ENCODE data around the gene RCC1. TPM values are rescaled to one million over a fixed set of nuclear protein-coding genes. Genes with fewer than 3 reads are reported as not detected.
"Not testable (repeated sequence)": the region's sequence is repeated elsewhere in the genome, so short reads cannot be mapped to it uniquely, and the experiment has no call there.

Gene RCC1
- 42.7 TPM for polyA plus RNA-seq (2013, experiment 1 of 2)
- polyA plus RNA-seq (2013, experiment 2 of 2): 44.9 TPM

DNA sequence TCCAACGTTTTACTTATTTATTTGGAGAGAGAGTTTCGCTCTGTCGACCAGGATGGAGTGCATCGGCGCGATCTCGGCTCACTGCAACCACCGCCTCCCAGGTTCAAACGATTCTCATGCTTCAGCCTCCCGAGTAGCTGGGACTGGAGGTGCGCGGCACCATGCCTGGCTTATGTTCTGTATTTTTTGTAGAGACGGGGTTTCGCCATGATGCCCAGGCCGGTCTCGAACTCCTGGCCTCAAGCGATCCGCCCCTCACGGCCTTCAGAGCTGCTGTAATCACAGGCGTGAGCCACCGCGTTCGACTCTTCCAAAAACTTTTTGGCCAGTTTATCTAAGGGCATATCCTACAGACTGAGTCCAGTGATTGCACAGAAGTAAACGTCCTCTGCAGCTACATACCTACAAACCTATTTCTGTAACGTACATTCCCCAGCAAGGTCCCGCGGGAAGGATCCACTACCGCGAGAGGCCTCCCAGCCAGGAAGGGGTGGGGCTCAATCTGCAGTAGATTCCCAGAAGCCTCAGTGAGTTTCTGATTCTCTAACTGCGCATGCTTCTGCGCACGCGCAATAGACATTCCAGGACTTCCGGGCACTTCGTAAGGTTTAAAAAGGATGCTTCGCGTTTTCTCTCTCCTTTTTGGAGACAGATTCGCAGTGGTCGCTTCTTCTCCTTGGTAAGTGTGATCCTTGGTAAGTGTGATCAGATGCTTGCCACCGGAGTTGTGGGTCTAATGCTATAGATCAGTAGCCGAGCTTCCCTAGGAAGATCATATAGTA is at the start of gene RCC1:
Gene RCC1, plus strand, starts transcription at position 638 of the 782 bp plus-strand sequence. CDS start 23,824 bp downstream, outside the sequence.
- Histone ChIP-seq H3K27ac (ENCODE audit: low read depth, low read length, severe bottlenecking) (peak within 1 kb of the TSS; percentile 89), H3K36me3 (ENCODE audit: control insufficient read depth, insufficient read depth, low read length) (peaks cover 40% of the 10 kb centered on the region), H3K4me1 (ENCODE audit: control insufficient read depth, insufficient read depth, low read length, poor library complexity, severe bottlenecking) (peaks cover 26% of the 10 kb centered on the region), H3K9me3 (ENCODE audit: control insufficient read depth, low read length) (no peaks in the 10 kb centered on the region), H3K4me3 (ENCODE audit: extremely low read depth, insufficient read depth, low read length, poor library complexity, severe bottlenecking) (peak within 1 kb of the TSS; percentile 85)
- 2 to 3% methylated on average over 31 to 37 of the region's 41 CpGs for WGBS, 2 experiments (ENCODE audit: insufficient coverage in 2 of 2)

DNA sequence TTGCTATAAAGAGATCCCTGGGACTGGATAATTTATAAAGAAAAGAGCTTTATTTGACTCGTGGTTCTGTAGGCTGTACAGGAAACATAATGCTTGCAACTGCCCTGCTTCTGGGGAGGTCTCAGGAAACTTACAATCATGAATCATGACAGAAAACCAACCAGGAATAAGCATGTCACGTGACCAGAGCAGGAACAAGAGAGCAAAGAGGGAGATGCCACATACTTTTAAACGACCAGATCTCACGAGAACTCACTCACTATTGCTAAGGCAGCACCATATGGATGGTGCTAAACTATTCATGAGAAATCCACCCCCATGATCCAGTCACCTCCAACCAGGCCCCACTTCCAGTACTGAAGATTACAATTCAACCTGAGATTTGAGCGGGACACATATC is 49.8 kb upstream of the RCC1 start:
- Histone ChIP-seq H3K9me3 (ENCODE audit: control insufficient read depth, low read length) (no peaks in the 10 kb centered on the region), H3K27ac (ENCODE audit: low read depth, low read length, severe bottlenecking) (peak overlapping the region; percentile 16), H3K4me3 (ENCODE audit: extremely low read depth, insufficient read depth, low read length, poor library complexity, severe bottlenecking) (no peak overlapping the region), H3K4me1 (ENCODE audit: control insufficient read depth, insufficient read depth, low read length, poor library complexity, severe bottlenecking) (peaks cover 9% of the 10 kb centered on the region), H3K36me3 (ENCODE audit: control insufficient read depth, insufficient read depth, low read length) (peaks cover 31% of the 10 kb centered on the region)
- 83 to 85% methylated on average over 5 of the region's 5 CpGs for WGBS, 2 experiments (ENCODE audit: insufficient coverage in 2 of 2)

GRCh38 chr1:28457678-28458077 is 48.2 kb upstream of the RCC1 start:
- peaks cover 9% of the 10 kb centered on the region for H3K4me1 ChIP-seq (ENCODE audit: control insufficient read depth, insufficient read depth, low read length, poor library complexity, severe bottlenecking)
- peaks cover 36% of the 10 kb centered on the region for H3K36me3 ChIP-seq (ENCODE audit: control insufficient read depth, insufficient read depth, low read length)
- H3K9me3 ChIP-seq (ENCODE audit: control insufficient read depth, low read length): no peaks in the 10 kb centered on the region
- H3K27ac ChIP-seq (ENCODE audit: low read depth, low read length, severe bottlenecking): no peak overlapping the region
- no CpG with 5 or more reads among the region's 1 CpG for WGBS, 2 experiments (ENCODE audit: insufficient coverage in 2 of 2)
- no peak overlapping the region for H3K4me3 ChIP-seq (ENCODE audit: extremely low read depth, insufficient read depth, low read length, poor library complexity, severe bottlenecking)

- Histone ChIP-seq H3K4me3 (ENCODE audit: extremely low read depth, insufficient read depth, low read length, poor library complexity, severe bottlenecking) (no peak overlapping the region), H3K27ac (ENCODE audit: low read depth, low read length, severe bottlenecking) (no peak overlapping the region), H3K9me3 (ENCODE audit: control insufficient read depth, low read length) (no peaks in the 10 kb centered on the region), H3K4me1 (ENCODE audit: control insufficient read depth, insufficient read depth, low read length, poor library complexity, severe bottlenecking) (peaks cover 9% of the 10 kb centered on the region), H3K36me3 (ENCODE audit: control insufficient read depth, insufficient read depth, low read length) (peaks cover 41% of the 10 kb centered on the region)
- 88 to 92% methylated on average over 1 to 2 of the region's 7 CpGs for WGBS, 2 experiments (ENCODE audit: insufficient coverage in 2 of 2)
These were observed 47.3 kb upstream of the RCC1 start for GRCh38 chr1:28458237-28459228.

DNA sequence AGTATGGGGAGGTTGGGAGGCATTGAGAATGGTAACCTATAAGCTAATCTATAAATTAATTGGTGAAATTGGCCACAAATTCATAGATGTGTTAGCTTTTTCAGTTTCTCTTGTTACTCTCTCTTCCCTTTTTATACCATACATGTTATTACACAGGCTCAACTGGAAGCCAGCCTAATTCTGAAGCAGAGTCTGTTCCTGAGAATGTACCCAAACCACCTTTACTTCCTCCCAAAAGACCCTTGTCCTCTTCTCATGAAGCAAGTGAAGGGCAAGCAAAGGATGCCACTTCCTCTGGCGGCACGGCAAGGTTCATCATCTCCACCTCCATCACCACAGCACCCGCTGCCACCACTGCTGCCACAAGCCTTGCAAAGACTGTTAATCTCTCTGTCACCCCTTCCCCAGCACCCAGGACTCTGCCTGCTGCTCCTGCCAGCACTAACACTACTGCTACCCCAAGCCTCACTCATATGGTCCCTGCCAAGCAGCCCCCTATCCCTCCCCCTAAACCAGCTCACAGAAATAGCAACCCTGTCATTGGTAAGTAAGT is 39.5 kb upstream of the RCC1 start:
- Histone ChIP-seq H3K27ac (ENCODE audit: low read depth, low read length, severe bottlenecking) (no peak overlapping the region), H3K4me1 (ENCODE audit: control insufficient read depth, insufficient read depth, low read length, poor library complexity, severe bottlenecking) (no peaks in the 10 kb centered on the region), H3K9me3 (ENCODE audit: control insufficient read depth, low read length) (no peaks in the 10 kb centered on the region), H3K4me3 (ENCODE audit: extremely low read depth, insufficient read depth, low read length, poor library complexity, severe bottlenecking) (no peak overlapping the region), H3K36me3 (ENCODE audit: control insufficient read depth, insufficient read depth, low read length) (peaks cover 71% of the 10 kb centered on the region)
- WGBS, 2 experiments (ENCODE audit: insufficient coverage in 2 of 2): 92 to 94% methylated on average over 2 to 3 of the region's 3 CpGs

DNA sequence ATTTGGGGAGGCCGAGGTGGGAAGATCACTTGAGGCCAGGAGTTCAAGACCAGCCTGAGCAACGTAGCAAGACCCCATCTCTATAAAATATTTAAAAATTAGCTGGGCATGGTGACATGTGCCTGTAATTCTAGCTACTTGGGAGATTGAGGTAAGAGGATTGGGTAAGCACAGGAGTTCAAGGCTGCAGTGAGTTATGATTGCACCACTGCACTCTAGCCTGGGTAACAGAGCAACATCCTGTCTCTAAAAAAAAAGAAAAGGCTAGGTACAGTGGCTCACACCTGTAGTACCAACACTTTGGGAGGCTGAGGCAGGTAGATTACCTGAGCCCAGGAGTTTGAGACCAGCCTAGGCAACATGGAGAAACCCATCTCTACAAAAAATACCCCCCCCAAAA is 35.7 kb upstream of the RCC1 start:
- 100% methylated on average over 1 of the region's 2 CpGs for WGBS, 2 experiments (ENCODE audit: insufficient coverage in 2 of 2)
- Histone ChIP-seq H3K9me3 (ENCODE audit: control insufficient read depth, low read length) (no peaks in the 10 kb centered on the region), H3K4me3 (ENCODE audit: extremely low read depth, insufficient read depth, low read length, poor library complexity, severe bottlenecking) (no peak overlapping the region), H3K4me1 (ENCODE audit: control insufficient read depth, insufficient read depth, low read length, poor library complexity, severe bottlenecking) (no peaks in the 10 kb centered on the region), H3K36me3 (ENCODE audit: control insufficient read depth, insufficient read depth, low read length) (peaks cover 62% of the 10 kb centered on the region), H3K27ac (ENCODE audit: low read depth, low read length, severe bottlenecking) (no peak overlapping the region)

GRCh38 chr1:28479497-28479896 is 26.3 kb upstream of the RCC1 start:
- WGBS, 2 experiments (ENCODE audit: insufficient coverage in 2 of 2): 96 to 97% methylated on average over 10 to 13 of the region's 13 CpGs
- not testable (repeated sequence) for H3K27ac ChIP-seq (ENCODE audit: low read depth, low read length, severe bottlenecking); H3K4me1 ChIP-seq (ENCODE audit: control insufficient read depth, insufficient read depth, low read length, poor library complexity, severe bottlenecking); H3K9me3 ChIP-seq (ENCODE audit: control insufficient read depth, low read length); H3K4me3 ChIP-seq (ENCODE audit: extremely low read depth, insufficient read depth, low read length, poor library complexity, severe bottlenecking)
- peaks cover 84% of the 10 kb centered on the region for H3K36me3 ChIP-seq (ENCODE audit: control insufficient read depth, insufficient read depth, low read length)

- H3K4me3 ChIP-seq (ENCODE audit: extremely low read depth, insufficient read depth, low read length, poor library complexity, severe bottlenecking): no peak overlapping the region
- no peak overlapping the region for H3K27ac ChIP-seq (ENCODE audit: low read depth, low read length, severe bottlenecking)
- H3K36me3 ChIP-seq (ENCODE audit: control insufficient read depth, insufficient read depth, low read length): peaks cover 90% of the 10 kb centered on the region
- no peaks in the 10 kb centered on the region for H3K4me1 ChIP-seq (ENCODE audit: control insufficient read depth, insufficient read depth, low read length, poor library complexity, severe bottlenecking)
- WGBS, 2 experiments (ENCODE audit: insufficient coverage in 2 of 2): 95 to 98% methylated on average over 4 of the region's 5 CpGs
- H3K9me3 ChIP-seq (ENCODE audit: control insufficient read depth, low read length): no peaks in the 10 kb centered on the region
These were observed 25.5 kb upstream of the RCC1 start for GRCh38 chr1:28480308-28480707.

DNA sequence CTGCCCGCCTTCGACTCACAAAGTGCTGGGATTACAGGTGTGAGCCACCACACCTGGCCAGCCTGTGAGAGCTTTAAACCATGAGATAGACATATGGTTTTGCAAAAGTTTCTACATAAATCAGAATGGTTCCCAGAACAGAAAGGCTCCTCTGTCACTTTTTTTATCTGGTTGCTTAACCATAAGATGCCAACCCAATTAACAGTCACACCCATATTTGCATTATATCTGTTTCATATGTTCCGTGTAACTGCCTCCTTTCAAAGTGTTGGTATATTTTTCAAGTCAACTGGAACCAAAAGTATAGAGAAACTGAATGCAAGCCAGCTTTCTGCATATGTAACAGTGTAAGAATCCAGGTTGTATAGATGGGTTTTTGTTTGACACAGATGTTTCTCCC is 23.7 kb upstream of the RCC1 start:
- no peak overlapping the region for H3K4me3 ChIP-seq (ENCODE audit: extremely low read depth, insufficient read depth, low read length, poor library complexity, severe bottlenecking)
- H3K4me1 ChIP-seq (ENCODE audit: control insufficient read depth, insufficient read depth, low read length, poor library complexity, severe bottlenecking): no peaks in the 10 kb centered on the region
- H3K27ac ChIP-seq (ENCODE audit: low read depth, low read length, severe bottlenecking): no peak overlapping the region
- H3K9me3 ChIP-seq (ENCODE audit: control insufficient read depth, low read length): no peaks in the 10 kb centered on the region
- WGBS, 2 experiments (ENCODE audit: insufficient coverage in 2 of 2): 88 to 100% methylated on average over 2 of the region's 3 CpGs
- H3K36me3 ChIP-seq (ENCODE audit: control insufficient read depth, insufficient read depth, low read length): peaks cover 90% of the 10 kb centered on the region

- H3K4me3 ChIP-seq (ENCODE audit: extremely low read depth, insufficient read depth, low read length, poor library complexity, severe bottlenecking): no peak overlapping the region
- no peaks in the 10 kb centered on the region for H3K9me3 ChIP-seq (ENCODE audit: control insufficient read depth, low read length)
- peaks cover 86% of the 10 kb centered on the region for H3K36me3 ChIP-seq (ENCODE audit: control insufficient read depth, insufficient read depth, low read length)
- no peak overlapping the region for H3K27ac ChIP-seq (ENCODE audit: low read depth, low read length, severe bottlenecking)
- 100% methylated on average over 1 to 2 of the region's 2 CpGs for WGBS, 2 experiments (ENCODE audit: insufficient coverage in 2 of 2)
- no peaks in the 10 kb centered on the region for H3K4me1 ChIP-seq (ENCODE audit: control insufficient read depth, insufficient read depth, low read length, poor library complexity, severe bottlenecking)
These were observed 23.1 kb upstream of the RCC1 start for GRCh38 chr1:28482702-28483101.
